Effector CD4-positive, alpha-beta T cell (primary cell): ENCODE results near the gene MGA.

Source experiments
- DNase-seq: peaks from one replicate; pipeline ENCODE4 v3.0.0-alpha.2; 2020
- total RNA-seq: gene quantifications from one replicate; lab custom pipeline; 2026; lab: John Stamatoyannopoulos, UW

Gene MGA
- 182 reads per million, percentile 91 among the genes with 10 or more reads in this experiment for total RNA-seq

DNA sequence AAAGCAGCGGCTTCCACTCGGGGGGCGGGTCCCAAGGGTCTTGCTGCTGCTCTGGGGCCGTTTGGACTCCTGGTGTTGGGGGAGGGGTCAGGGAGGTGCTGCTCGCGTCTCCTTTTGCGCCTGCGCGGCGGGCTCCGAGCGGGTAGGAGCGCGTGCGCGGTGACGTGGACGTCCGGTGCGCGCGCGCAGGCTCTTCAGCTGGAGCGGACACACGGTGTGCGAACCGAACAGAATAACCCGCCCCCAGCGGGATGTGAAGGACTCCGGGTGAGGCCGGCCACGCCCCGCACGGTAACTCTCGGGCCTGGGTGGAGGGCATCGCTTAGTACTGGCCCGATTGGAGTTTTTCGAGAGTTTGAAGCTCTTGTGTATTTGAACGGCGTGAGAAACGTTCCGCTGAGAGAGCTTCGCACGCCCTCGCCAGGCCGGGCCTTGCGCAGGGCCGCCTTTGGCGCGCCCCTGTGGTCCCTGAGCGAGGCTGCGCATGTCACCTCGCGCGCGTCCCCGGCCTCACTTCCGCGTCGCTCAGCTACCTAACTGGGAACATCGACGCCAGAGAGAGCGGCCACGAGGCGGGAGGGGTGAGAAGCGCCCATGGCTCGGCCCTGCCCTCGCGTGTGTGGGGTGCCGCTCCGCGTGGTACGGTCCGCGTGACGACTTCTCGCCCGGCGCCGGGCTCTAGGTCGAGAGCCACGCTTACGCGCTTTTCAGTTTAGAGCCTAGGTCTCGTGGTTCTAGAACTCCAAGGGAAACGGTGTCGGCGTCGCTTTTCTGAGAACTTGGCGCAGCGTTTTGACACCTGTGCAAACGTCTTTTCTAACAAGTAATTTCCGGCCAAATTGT, at the start of gene MGA:
TSS of gene MGA (plus strand) at position 171 of the 843 bp plus-strand sequence.
- peak; percentile 75 for DNase-seq

DNA sequence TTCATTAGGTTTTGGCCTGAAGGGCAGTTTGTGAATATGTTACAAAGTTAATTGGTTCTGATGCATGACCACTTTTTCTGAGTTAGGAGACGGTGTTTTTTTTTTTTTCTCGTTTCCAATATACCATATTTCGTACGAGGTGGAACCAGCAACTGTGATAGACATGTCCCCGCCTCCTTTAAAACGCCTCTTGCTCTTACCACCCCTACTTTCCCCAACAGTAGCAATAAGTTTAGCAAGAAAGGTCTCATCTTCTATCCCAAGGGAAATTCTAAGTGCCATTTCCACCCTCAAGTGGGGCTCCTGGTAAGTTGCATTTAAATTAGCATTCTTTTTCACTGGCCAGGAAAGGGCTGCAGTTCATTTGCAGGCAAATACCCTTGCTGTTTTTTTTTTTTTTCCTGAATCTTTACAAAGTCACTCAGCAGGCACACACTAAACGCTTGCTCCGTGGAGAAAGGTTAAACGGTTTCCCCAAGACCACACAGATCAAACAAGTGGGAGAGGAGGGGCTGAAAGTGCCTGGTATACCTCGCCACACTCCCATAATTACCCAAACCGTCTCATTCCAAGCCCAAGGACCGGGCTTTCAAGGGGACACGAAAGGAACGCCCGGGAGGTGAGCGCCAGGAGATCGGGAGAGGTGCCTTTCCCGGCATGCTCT, 39.5 kb upstream of the MGA start:
- no peak for DNase-seq

DNA sequence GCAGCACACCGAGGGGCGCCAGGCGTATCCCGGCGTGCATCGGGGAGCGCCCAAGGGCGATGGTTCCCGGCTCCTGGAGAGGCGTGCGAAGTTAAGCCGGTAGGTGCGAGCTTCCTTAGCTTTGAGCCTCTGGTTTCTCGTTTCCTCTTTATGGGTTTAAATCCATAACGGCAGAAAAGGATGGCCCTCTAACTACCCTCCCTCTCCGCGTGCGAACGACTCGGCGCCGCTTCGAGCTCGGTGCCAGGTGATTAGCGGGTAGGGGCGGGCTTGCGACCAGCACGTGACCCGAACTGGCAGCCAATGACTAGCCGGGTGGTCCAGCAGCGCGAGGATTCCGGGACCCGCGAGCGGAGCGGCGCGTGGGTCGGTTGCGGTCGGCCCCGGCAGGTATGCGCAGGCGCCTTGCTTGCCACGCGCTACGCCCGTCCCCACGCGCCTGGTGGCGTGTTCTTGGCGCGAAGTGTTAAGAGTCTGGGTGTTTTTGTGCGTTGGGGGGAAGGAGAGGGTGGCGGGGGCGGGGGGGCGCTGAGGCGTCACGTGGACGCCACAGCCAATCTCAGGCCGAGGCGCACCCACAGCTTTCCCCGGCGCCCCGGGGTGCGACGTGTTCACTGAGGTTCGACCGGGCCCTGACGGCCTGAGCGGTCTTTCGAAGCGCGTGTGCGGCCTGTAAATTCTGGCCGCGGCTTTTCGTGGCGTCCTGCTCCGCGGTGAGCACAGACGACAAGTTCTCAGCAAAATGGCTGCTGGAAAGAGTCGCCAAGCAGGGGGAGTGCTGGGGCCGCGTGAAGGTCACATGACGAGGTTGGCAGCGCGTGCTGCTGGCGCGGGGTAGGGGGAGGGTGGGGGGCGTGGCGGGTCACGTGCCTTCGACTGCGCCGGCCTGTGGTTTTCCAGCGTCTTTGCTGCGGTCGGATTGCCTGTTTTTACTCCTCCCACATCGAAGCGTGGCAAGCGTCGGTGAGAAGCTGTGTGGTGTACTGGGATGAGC, 38.7 kb upstream of the MGA start:
- DNase-seq: peak; percentile 46

DNA sequence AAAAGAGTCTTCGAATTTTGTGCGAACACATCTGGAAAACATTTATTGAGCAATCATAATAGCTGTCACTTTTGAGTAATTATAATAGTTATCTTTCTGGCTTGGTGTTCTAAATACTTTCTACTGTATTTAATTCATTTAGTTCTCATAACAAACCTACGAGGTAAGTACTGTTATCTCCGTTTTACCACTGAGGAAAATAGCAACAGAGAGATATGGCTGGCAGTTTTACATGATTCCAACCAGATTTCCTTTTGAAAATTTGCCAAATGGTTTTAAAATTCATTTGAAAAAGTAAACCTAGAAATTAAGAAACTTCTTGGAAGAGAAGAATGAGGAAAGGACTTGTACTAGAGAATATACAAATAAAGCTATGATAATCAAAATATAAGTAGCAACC, 37.3 kb upstream of the MGA start:
- DNase-seq: no peak

DNA sequence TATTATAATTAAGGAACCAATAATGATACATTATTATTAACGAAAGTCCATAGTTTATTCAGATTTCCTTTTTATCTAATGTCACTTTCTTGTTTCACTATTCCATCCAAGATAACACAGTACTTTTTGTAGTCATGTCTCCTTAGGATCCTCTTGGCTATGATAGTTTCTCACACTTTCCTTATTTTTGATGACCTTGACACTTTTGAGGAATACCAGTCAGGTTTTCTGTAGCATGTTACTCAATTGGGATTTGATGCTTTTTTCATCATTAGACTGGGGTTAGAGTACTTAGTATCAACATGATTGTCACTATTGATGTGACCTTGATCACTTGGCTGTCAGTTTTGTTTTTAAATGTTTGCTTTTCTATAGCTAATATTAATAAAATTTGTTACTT, 33.0 kb upstream of the MGA start:
- no peak for DNase-seq

DNA sequence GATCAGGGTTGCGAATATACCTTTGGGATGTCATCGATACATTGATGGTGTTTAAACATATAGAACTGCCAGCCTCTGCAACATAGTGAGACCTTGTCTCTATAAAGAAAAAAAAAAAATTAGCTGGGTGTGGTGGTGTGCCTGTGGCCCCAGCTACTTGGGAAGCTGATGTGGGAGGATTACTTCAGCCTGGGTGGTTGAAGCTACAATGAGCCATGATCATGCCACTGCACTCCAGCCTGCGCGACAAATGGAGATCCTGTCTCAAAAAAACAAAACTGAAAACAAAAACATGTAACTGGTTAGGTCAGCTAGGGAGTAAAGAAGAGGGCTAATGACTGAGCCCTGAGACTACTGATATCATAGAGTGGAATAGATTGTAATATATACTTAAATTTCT, 30.7 kb upstream of the MGA start:
- DNase-seq: no peak

DNA sequence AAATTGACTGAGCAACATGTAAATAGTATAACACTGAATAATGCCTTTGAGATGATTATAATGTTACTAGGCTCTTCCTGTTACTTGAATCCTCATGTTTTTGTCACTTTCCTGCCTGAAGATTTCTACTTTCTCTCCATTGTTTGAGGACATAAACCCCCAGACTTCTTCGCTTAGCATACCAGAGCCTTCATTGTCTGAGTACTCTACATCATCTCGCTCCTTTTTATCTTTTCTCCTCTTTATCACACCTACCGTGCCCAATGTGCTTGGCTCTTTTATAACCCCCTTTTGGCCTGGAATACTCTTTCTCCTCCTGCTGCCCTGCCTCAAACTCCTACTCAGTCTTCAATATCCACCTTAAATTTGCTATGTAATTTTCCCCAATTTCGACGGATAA, 30.3 kb upstream of the MGA start:
- no peak for DNase-seq

DNA sequence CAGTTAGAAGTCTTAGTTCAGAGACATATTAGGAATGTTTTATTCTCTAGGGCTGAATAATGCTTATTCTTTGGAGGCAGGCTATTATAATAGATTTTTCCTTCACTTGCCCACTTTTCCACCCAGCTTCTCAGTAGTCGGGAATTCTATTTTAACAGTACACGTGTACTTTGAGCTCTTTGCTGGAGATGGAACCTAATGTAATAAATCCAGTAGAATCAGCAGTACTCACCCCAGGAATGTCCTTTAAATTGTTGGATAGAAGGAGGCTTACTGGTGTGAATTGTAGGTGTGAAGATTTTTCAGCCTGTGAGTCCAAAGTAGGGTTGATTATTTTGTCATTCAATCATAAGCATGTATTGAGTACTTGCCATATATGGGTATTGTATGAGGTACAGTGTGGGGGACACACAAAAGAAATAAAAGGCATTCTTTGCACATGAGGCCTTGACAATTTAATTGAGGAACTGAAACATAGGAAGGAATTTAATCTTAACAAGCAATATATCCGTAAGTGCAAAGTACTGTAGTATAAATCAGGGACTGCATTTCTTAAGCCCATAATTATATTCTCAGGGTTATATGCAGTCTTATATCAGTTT, 29.5 kb upstream of the MGA start:
- no peak for DNase-seq

DNA sequence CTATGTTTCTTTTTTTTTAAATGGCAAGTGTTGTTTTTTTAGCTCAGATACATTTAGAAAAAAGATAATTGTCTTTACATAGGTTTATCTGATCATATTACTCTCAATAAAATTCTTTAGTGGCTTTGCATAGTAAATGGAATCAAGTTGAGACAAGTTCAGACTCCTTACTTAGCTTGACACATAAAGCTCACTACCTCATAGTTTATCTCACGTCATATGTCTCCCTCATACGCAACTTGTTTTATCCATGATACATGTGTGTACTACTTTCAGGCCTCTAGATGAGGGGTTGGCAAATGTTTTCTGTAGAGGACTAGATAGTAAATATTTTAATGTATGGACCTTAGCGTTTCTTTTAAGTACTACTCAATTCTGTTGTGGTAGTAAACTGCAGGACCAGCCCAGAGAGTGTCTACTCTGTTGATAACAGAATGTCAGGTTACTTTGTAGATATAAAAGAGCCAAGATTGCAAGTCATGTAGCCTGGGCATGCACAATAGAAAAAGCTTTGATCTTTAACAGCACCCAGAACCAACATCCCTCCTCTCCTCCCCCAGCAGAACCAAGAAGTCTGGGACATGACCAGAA, 28.2 kb upstream of the MGA start:
- DNase-seq: no peak

DNA sequence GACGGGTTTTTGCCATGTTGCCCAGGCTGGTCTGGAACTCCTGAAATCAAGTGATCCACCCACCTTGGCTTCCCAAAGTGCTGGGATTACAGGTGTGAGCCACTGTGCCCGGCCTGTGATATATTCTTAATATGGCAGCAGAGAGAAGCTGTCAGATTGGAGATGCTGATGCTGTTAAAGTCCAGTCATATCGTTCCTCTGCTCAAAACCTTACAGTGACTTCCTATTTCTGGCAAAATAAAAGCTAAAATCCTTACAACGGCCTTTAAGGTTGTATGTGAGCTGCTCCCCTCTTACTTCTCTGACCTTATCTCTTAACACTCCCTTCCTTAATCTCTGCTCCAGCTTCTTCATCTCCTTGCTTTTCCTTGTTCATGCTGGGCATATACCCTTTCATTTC, 26.6 kb upstream of the MGA start:
- no peak for DNase-seq

DNA sequence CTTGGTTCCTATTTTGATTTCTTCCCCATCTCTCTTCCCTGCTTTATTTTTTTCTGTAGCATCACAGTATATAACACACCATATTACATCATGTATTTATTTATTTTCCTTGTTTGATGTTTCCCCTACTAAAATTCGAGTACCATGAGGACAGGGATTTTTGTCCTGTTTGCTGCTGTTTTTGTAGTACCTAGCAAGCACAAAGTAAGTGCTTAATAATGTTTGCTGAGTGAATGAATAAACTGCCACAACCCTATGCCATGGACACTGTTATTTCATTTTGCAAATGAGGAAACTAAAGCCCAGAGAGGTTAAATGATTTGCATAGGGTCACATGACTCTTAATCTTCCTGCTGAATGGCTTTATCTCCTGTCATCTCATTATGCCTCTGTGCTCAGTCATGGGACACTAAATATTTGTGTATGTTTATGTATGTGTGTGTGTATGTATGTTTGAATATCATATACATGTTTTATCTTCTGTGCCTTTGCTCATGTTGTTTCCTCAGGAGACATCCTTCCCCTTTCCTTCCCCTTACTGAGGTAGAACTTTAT, 26.1 kb upstream of the MGA start:
- no peak for DNase-seq

DNA sequence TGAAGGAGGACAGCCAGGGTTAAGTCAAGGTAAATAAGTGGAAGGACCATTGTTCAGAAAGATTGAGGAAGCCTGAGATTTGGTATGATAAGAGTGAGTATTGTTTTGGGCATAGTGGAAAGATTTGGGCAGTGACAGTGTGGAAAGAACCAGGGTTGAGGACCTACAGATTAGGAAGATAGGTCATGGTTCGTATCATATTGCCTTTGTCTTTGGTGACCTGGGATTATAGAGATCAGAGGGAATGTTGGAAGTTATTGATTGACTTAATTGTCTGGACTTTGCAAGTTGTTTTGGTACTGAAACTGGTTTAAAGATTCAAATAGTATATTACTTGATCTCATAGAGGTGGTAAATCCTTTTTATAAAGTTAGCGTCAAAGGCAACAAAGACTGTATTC, 23.1 kb upstream of the MGA start:
- DNase-seq: no peak

DNA sequence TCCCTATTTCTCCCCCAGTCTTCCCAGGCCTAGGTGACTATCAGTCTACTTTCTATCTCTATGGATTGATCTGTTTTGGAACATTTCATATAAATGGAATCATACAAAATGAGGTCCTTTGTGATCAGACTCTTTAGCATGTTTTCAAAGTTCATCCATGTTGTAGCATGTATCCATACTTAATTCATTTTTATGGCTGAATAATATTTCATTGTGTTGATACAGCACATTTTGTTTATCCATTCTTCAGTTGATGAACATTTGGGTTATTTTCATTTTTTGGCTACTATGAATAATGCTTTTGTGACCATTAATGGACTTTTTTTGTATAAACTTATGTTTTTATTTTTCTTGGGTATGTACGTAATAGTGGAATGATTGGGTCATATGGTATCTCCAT, 19.2 kb upstream of the MGA start:
- DNase-seq: no peak

DNA sequence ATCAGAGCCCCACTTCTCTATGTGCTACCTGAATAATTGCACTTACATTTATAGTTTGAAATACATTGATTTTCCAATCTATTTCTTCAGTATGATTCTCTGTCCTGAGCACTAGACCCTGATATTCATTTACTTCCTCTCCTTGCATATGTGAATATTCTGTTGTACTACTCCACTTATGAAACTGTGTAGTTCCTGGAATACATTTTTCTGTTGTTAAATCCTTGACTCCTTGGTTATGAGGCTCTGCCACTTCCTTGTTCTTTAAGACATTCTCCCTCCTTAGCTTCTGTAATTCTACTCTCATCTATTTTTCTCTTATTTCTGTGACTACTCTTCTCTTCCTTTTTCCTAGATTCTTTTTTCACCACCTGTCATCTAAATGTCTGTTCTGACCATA, 12.9 kb upstream of the MGA start:
- DNase-seq: no peak

DNA sequence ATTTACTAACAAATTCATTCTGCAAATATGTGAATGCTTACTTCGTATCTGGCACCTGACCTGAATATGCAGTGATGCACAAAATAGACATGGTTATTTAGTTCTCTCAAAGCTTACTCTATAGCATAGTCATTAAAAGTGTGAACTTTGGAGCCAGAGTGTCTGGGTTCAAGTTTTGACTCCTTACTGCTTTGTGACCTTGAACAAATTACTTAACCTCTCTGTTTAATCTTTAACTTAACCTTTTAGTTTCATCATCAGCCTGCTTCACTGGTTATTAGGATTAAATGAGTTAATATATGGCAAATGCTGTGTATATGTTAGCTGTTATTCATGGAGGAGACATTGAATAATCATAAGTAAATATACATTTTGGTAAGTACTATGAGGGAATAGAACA, 12.1 kb upstream of the MGA start:
- DNase-seq: no peak

DNA sequence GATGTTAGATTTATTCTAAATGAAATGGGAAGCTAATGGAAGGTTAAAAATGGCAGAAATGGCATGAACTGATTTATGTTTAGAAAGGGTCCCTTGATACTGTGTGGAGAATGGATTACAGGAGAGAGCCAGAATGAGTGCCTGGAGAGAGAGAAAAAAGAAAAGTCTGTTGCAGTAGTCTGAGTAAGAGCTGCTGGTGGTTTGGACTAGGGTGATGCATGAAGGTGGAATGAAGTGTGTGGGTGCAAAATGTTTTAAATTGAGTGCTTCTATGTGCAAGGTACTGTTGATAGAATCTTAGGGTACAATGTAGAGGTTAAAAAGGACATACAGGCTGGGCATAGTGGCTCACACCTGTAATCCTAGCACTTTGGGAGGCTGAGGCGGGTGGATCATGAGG, 11.4 kb upstream of the MGA start:
- no peak for DNase-seq

DNA sequence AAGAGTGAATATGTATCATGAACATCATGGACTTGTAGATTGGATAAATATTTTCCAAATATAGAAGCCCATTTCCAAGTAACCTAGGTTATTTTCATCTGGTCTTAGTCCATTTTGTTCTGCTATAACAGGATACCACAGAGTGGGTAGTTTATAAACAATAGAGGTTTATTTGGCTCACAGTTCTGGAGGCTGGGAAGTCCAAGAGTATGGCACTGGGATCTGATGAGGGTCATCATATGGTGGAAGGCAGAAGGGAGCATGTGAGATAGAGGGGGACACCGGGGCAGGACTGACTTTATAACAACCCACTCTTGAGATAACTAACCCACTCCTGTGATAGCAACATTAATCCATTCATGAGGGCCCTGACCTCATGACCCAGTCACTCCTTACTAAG, 9.4 kb upstream of the MGA start:
- no peak for DNase-seq

DNA sequence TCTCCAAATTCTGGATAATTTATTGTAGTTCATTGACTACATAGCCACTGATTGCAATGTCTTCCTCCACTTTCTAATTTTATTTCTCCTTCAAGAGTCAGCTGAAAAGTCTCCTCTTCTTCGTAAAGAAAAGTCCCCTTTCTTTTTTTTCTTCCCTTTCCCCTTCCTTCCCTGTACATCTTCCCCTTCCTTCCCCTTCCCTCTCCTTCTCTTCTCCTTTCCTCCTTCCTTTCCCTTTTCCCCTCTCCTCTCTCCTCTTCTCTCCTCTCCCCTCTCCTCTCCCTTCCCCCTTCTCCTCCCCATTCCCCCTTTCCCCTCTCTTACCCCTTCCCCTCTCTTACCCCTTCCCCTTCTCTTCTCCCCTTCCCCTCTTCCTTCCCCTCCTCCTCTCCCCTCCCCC, 8.8 kb upstream of the MGA start:
- DNase-seq: no peak

DNA sequence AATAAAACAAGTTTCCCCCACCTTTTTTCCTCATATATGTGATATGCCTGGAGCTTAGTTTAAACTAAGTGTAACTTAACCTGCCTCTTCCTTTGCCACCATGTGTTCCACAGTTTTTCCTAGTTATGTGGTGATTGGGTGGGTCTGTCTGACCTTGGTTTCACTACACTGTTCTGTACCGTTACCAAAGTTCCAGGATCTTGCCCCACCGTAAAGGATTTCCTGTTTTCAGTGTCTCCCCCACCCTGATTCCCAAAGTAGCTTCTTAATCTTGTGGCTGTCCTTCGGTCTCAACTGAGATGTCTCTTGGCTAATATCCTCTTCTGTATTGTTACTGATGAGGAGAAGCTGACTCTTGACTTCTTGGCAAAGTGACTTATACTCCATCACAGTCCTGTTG, 6.4 kb upstream of the MGA start:
- DNase-seq: no peak

DNA sequence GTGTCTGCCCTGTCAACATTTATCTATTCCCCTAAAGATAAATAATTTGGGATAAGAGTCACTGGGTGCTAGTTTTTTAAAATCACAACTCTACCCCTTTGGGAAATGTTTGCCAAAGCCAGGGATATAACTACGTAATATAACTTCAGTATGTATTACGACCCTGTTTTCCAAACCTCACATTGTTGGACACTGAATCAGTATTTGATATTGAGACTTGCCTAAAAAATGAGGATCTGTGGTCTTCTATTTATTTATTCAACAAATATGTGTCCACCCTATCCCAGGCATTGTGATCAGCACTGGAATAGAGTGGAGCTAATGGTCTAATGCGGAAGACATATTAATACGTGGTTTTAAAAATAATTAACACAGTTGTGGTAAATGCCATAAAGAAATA, 4.5 kb upstream of the MGA start:
- no peak for DNase-seq

DNA sequence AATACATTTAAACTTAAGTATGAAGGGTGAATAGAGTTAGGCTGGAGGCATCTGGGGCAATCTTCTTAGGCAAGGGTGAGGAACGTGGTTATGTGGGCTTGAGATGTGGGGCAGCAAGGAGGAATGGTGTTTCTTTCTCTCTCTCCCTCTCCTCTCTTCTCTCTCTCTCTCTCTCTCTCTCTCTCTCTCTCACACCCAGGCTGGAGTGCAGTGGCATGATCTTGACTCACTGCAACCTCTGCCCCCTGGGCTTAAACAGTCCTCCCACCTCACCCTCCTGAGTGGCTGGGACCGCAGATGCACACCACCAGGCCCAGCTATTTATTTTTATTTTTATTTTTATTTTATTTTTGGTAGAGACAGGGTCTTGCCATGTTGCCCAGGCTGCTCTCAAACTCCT, 4.0 kb upstream of the MGA start:
- no peak for DNase-seq

DNA sequence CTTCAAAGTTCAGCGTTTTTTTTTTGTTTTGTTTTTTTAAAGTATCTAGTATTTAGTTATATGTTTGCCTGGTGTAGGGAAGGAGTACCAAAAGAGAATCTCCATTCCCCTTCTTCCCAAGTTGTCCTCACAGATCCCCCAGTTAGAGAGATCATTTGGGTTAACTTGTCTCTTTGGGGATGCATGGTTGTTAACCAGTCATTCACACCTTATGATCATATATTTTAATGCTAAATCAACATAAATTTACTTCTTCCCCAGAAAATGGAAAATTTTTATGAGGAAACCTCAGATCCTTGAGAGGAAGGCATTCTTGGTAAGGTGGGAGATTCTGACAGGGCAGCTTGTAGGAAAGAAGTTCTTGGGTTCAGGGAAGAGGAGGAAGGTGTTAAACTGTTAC, 1.5 kb upstream of the MGA start:
- DNase-seq: no peak
